ENCODE data around the gene MGAT5.

MGAT5 gene

GRCh38 chr2:134336352-134336751, 82.5 kb downstream of the MGAT5 start:
- DNase-seq (ENCODE audit: low read depth, low spot score), result no peak

DNA sequence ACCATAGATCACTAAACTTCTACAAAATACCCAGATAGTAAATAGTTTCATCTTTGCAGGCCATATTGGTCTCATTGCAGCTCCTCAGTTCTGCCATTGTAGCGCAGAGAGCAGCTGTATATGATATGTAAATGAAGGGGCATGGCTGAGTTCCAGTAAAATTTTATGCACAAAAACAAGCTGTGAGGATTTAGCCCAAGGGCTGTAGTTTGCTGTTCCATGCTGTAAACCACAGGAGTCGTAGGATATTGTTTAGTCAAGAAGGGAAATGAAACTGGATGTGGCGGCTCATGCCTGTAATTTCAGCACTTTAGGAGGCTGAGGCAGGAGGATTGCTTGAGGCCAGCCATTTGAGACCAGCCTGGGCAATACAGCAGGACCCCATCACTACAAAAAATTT, 83.0 kb downstream of the MGAT5 start:
- no peak for DNase-seq (ENCODE audit: low read depth, low spot score)

DNA sequence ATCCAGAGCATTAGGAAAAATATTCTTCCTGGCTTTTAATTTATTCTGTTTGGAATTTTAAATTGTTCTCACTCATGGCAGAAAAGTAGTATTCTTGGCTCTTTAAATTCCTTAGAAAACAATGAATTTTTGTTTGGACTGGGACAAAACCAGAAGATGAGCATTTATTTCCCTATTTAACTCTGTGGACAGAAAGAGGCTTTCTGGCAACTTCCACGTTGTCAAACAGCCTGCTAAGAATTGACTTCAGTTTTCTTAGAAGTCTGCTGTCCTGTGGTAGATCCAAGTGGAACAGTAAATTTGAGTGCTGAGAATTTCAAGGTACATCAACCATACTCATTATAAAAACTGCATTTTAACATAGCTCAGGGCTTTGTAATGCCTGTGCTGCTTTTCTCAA, 83.8 kb downstream of the MGAT5 start:
- no peak for DNase-seq (ENCODE audit: low read depth, low spot score)

- DNase-seq (ENCODE audit: low read depth, low spot score), result no peak
These were observed 84.3 kb downstream of the MGAT5 start for GRCh38 chr2:134338208-134338607.

DNA sequence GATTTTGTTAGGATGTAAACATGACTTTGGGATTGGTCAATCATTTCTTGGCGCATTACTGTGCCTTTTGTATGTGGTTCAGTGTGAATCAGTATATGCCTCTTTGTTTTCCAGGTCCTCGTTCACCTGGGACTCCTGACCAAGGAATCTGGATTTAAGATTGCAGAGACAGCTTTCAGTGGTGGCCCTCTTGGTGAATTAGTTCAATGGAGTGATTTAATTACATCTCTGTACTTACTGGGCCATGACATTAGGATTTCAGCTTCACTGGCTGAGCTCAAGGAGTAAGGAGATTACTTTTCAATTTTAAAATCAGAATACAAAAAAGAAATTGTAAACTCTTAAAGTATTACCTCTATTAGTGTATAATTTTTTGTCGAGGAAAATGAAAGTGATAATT, 87.6 kb downstream of the MGAT5 start:
- no peak for DNase-seq (ENCODE audit: low read depth, low spot score)

GRCh38 chr2:134344954-134345697, 91.3 kb downstream of the MGAT5 start:
- no peak for DNase-seq (ENCODE audit: low read depth, low spot score)

DNA sequence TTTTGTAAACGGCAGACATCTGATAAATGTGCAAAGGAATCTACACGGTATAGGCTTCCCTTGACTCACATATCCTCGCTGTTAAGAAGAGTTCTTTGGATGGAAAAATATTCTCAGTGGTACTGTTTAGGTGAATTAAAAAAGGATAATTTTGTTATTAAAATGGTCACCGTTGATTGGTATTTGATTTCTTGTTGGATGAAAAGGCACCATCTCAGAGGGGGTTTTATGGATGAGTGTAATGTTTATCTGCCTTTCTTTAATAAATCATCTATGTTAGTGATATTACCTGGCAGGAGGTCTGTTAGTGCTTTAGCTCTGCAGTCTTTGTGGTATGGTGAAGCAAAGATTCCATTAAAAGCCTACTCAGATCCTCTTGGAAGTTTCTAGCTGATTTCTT, 92.3 kb downstream of the MGAT5 start:
- no peak for DNase-seq (ENCODE audit: low read depth, low spot score)

GRCh38 chr2:134347756-134348155, 93.9 kb downstream of the MGAT5 start:
- DNase-seq (ENCODE audit: low read depth, low spot score), result no peak

DNA sequence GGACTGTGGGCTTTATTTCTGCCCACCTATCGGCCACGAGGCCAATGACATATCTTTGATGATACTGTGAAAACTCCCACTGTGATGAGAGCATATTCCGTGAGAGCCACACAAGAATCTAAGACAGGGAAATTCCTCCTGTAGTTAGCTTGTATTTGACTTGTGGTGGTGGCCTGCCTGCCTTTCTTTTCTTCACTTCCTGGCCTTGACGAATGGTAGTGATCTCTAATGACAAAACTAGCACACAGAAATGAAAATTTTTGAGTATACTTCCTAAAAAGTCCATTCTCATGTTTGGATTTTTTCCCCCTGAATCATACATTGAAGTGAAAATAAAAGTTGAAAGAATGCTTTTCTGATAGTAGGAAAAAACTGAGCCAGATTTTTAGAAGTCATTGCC, 94.4 kb downstream of the MGAT5 start:
- no peak for DNase-seq (ENCODE audit: low read depth, low spot score)

- no peak for DNase-seq (ENCODE audit: low read depth, low spot score)
These were observed 94.9 kb downstream of the MGAT5 start for GRCh38 chr2:134348760-134349159.

DNA sequence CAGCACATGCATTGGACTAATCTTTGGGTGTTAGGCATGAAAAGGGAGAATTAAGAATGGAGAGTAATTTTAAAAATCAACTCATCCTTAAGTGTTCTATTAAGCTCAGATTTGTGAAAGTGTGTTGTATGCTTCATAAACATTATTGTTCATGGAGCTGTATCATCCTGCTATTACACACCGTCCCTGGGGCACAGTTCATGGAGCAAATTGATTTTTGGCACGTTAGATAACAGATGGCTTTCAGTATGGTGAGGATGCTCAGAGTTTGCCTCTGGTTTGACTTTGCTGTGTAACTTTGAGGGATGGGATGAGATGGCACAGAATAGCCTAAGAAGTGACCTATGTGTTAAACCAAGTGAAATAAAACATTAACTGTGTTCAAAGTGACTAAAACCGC, 97.1 kb downstream of the MGAT5 start:
- no peak for DNase-seq (ENCODE audit: low read depth, low spot score)

DNA sequence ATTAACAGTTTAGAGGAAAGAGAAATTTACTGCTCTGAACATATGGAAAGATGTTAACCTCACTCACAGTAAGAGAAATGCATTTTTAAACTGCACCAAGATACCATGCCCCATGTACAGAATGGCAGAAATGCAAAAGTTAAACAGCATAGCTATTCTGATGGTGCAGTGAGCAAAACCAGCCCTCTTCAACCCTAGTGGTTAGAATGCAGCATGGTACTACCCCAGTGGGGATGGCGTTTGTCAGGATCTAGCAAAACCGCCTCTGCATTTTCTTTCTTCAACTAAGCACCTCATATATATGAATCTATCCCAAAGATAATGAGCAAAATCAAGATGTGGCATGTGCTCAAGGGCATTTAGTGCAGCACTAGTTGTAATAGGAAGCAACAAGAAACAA, 98.0 kb downstream of the MGAT5 start:
- DNase-seq (ENCODE audit: low read depth, low spot score), result no peak

GRCh38 chr2:134352844-134353243, 99.0 kb downstream of the MGAT5 start:
- no peak for DNase-seq (ENCODE audit: low read depth, low spot score)

- DNase-seq (ENCODE audit: low read depth, low spot score), result no peak
These were observed 100.7 kb downstream of the MGAT5 start for GRCh38 chr2:134354611-134355010.

GRCh38 chr2:134357814-134358213, 103.9 kb downstream of the MGAT5 start:
- no peak for DNase-seq (ENCODE audit: low read depth, low spot score)

- no peak for DNase-seq (ENCODE audit: low read depth, low spot score)
These were observed 105.7 kb downstream of the MGAT5 start for GRCh38 chr2:134359367-134360081.

- no peak for DNase-seq (ENCODE audit: low read depth, low spot score)
These were observed 107.0 kb downstream of the MGAT5 start for GRCh38 chr2:134360745-134361487.

- DNase-seq (ENCODE audit: low read depth, low spot score), result no peak
These were observed 107.8 kb downstream of the MGAT5 start for GRCh38 chr2:134361648-134362047.

GRCh38 chr2:134362152-134362668, 108.3 kb downstream of the MGAT5 start:
- DNase-seq (ENCODE audit: low read depth, low spot score), result no peak

GRCh38 chr2:134362740-134363139, 108.9 kb downstream of the MGAT5 start:
- no peak for DNase-seq (ENCODE audit: low read depth, low spot score)

DNA sequence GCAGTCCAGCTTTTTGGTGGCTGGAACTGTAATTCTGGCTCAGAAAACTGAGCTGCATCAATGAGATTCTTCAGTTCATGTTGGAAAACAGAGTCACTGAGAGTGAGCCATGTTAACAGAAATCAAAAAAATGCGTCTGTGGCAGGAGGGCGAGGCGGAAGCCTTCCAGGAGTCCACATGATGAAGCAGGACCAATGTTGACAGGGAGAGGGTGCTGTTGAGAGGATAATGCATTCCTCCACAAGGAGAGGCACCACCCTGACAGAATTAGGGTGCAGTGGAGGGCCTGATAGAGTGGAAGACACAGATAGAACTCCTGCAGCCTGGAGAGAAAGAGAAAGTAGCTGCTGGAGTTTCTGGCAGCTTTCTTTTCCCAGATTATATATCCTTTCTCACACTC, 111.5 kb downstream of the MGAT5 start:
- DNase-seq (ENCODE audit: low read depth, low spot score), result no peak

DNA sequence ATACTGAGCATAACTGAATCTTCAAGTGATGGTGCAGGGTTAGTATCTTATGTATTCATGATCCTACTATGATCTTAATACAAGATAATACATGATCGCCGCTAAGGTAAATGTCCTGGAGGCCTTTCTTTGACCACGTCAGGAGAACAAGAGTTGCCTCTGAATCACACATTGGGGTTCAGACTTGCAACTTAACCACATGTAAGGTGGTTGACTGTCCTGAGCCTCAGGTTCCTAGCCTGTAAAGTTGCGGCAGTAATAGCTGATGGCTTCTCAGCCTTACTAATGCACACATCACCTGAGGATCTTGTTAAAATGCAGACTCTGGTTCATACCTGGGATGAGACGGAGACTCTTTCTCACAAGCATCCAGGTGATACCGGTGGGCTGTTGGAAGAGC, 112.5 kb downstream of the MGAT5 start:
- no peak for DNase-seq (ENCODE audit: low read depth, low spot score)

Data from activated CD4-positive, CD25-positive, alpha-beta regulatory T cell treated with anti-CD3 and anti-CD28 coated beads, Interleukin-2, amount 50 U/mL, for 16 hours (primary cell).